NCI-H460 (cell line): Measurements from ENCODE around the gene TGM5. TPM values are rescaled to one million over a fixed set of nuclear protein-coding genes. Genes with fewer than 3 reads are reported as not detected.
"Not testable (repeated sequence)": the region's sequence is repeated elsewhere in the genome, so short reads cannot be mapped to it uniquely, and the experiment has no call there.

Experiments used
- DNase-seq: peaks from one replicate; pipeline ENCODE4 v3.0.0-alpha.2; 2016; ENCODE audit warnings: low read depth; ENCODE audit errors: extremely low read depth
- total RNA-seq: library from RNA; depleted of rRNA; stranded (reverse); fragments of >200 nt; shearing (Covaris generic); gene quantifications from 2 replicates; pipeline ENCODE4 v1.2.3, GENCODE V29; 2014

TGM5 gene
- total RNA-seq, 1 experiment from 2014 or later = not detected

DNA sequence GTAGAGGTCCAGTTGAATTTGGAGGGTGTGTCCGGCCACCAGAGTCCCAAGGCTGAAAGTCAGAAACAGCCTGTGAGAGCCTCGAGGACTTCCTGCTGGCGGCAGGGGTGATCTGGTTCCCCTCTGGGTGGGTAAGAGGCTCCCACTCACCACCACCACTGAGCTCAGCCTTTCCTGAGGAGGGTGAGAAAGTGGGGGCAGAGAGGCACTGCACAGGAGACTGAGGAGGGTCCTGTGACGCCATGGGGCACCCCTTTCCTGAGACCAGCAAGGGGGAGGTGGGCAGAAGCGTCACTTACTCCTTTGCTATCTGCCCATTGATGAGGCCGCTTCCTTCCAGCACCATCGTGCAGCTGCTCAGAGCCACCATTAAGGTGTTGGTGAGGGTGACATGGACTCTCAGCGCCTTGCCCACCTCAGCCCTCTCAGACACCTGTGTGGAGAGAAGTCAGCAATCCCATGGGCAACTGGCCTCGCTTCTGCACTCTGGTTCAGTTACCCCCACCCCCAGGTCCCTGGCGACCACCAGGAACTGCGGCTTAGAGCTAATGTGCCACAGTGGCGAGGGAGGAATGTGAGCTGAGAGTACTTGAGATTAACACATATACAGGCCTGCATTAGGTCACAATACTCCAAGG lies 10.0 kb upstream of the TGM5 start:
- no peak for DNase-seq

DNA sequence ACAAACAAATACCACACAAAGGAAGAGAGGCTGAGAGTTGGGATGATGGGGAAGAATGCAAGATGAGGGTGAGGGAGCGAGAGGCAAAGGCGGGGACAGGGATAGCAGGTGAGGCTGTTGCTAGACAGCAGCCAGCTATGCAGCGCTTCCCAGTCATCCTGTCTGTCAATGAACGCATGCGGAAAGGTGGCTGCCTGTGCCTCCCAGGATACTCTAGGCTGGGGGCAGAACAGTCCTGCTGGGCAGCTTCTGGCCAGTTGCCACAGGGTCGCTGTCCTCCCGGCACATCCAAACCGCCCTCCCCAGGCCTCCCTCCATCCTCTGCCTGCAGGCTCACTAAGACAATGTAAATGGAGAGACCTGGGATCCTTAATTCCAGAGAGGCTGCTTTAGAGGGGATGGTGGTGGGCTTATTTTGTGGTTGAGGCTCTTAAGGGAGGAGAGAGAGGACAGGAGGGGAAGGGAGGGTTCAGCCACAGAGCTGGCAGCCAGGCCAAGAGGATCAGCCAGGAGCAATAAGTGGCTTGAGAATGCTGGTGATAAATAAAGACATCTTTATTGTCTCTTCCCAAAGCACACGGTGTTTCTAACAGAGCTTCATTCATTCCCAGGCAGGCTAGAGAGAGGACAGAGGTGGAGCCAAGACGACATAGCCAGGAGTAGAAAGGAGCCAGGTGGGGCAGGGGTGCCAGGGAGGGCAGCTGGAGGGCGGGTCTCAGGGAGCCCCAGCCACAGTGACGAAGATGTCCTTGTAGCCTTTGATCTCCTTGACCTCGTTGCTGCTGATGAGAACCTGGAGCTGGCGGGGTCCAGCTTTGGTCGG lies 9.2 kb upstream of the TGM5 start:
- no peak for DNase-seq

DNA sequence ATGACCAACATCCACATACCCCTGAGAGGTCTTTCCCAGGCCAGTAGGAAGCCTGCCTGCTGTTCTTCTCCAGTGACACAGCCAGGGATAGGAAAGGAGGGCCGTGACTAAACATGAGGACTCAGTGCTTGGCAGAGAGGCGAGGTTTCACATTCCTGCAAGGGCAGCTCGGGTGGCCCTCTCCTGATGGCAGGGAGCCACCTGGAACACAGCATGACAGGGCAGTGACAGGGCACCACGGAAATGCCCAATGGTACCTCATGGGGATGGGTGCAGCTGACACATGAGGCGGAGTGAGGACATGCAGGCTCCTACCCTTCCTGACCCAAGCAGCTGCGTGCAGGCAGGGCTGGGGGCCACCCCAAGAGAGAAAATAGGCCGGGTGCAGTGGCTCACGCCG lies 7.4 kb upstream of the TGM5 start:
- DNase-seq = no peak

DNA sequence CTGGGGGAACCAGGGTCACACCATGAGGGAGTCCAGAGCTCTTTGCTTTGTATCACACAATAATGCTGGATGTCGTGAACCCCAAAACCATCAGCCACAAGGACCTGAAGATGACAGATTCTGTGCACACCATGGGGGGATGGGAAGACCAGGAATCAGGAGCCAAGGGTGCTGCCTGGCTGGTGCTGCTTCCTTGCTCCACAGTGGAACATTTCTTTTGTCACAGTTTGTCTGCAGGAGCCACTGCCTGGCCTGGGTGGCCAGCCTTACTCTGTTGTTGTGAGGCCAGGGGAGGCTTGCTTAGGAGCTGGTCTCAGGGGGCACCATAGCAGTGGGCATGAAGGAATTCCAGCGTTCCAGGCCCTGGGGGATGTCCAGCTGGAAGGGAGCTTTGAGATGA lies 6.5 kb upstream of the TGM5 start:
- DNase-seq = no peak

DNA sequence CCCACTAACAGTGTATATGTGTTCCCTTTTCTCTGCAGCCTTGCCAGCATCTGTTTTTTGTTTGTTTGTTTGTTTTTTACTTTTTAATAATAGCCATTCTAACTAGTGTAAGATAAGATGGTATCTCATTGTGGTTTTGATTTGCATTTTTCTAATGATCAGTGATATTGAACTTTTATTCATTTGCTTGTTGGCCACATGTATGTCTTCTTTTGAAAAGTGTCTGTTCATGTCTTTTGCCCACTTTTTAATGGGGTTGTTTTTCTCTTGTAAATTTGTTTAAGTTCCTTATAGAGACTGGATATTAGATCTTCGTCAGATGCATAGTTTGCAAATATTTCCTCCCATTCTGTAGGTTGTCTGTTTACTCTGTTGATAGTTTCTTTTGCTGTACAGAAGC lies 5.2 kb upstream of the TGM5 start:
- not testable (repeated sequence) for DNase-seq

DNA sequence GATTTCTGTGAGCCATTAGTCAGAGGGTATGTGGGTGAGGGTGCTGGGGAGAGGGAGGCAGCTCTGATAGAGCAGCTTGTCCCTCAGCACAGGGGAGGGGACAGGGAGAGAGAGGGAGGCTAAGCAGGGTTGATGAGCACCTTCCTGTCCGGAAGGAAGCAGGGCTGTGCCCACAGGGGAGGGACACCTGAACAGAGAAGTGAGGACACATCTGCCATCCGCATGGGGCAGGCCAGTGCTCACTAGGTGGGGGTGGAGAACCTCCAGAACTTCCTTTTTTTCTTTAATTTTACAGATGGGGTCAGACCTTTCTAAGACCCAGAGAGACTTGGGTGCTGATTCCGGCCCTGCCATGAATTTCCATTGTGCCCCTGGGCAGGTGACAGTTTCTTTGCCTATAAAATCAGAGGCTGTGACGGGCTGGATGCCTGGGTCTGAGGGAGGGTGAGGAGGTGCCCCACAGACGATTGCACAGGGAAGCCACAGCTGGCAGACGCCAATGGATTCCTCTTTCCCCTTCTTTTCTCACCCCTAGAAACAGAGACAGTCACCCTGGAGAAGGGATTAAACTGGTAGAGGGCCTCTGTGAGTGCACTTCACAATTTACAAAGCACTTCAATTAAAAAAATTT lies 4.1 kb upstream of the TGM5 start:
- DNase-seq = no peak

GRCh38 chr15:43270113-43270665 lies 3.5 kb upstream of the TGM5 start:
- DNase-seq = no peak

- DNase-seq = no peak
Observed at GRCh38 chr15:43268111-43269105, 1.7 kb upstream of the TGM5 start.

- DNase-seq = no peak
Observed at GRCh38 chr15:43267439-43267838, 711 bp upstream of the TGM5 start.

DNA sequence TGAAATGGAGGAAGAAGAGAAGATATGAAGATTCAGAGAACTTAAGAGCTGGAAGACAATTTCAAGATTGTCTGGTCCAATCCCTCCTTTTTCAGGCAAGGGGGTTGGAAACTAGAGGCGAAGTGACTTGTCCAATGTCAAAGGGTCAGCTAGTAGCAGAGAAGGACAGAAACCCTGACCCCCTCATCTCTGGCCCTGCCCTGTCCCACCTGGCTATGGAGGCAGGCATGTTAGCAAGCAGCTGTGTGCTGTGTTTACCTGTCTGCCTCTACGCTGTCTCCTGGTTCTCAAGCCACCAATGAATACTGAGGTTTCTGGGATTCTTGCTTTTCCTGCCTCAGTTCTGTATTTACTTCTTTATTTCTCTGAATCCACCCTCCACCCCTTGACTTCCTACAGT lies 342 bp downstream of the TGM5 start:
- no peak for DNase-seq

GRCh38 chr15:43260011-43260615 lies 6.6 kb downstream of the TGM5 start:
- no peak for DNase-seq

DNA sequence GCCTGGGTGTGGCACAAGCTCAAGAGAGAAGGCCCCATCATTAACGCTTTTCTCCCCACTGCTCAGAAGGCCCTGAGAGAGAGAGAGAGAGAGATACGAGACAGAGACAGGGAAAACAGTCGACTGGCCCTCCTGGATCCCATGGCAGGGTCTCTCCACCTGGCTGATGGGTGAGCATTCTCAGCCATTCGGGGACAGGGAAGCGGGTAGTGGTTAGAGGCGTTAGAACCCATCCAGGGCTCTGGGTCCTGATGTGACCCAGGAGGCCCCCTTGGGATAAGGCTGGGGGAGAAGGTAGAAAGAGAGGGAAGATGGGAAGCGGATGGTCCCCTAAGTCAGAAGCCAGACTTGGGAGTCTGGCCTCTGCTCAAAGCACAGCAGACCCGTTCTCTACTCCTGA lies 7.9 kb downstream of the TGM5 start:
- DNase-seq = no peak

GRCh38 chr15:43256341-43256740 lies 10.4 kb downstream of the TGM5 start:
- DNase-seq = no peak

GRCh38 chr15:43255376-43255775 lies 11.4 kb downstream of the TGM5 start:
- DNase-seq = no peak

DNA sequence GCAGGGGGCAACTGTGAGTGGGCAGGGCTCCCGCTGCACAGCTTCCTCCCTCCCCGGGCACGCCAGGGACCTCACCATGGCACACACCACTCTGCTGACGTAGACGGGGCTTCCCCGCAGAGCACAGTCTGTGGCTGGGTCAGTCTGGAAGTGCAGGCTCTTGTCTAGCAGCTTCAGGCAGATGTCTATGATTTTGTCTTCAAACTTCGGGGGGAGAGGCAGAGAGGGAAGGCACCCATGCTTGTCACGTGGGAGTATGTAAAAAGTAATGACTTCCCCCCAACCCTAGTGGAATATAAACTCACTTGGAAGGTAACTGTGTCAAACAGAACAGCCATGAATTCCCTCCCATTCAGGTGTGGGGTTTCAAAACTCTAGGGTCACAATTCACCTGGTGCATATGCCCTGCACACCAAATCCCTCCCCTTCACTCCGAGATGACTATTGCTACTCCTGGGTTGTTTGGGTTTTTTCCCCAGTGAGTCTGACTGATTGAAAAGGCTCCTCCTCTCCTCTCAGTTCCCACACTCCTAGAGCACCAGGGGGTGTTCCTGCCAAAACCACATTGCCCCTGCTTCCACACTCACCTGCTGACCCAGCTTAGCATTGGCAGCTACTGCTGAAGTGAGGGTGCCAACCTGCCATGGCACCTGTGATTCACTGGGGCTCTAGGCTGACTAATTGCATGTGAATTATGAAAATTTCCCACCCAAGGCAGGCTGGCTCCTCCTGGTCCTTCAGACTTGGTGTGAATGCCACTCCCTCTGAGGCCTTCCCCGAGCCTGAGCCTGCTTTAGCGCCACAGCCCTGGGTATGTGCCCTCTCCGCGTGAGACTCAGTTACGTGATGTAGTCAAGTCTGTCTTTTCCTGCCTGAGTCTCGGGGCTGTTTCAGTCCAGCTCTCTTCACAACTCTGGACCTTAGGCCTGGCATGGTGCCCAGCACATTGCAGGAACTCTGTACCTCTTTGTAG lies 13.0 kb downstream of the TGM5 start:
- DNase-seq = no peak

GRCh38 chr15:43251871-43252250 lies 14.9 kb downstream of the TGM5 start:
- DNase-seq = no peak

- DNase-seq = no peak
Observed at GRCh38 chr15:43251185-43251870, 15.4 kb downstream of the TGM5 start.

GRCh38 chr15:43250785-43251184 lies 15.9 kb downstream of the TGM5 start:
- no peak for DNase-seq
